SIG-M5 treated with dmso at 0.1 percent for 504 hours (cell line): Measurements from ENCODE around the gene TERB1.

Source experiments
- DNase-seq: peaks from one replicate; lab custom pipeline; 2025; ENCODE audit not compliant: unreplicated experiment; lab: John Stamatoyannopoulos, UW

TERB1 gene

DNA sequence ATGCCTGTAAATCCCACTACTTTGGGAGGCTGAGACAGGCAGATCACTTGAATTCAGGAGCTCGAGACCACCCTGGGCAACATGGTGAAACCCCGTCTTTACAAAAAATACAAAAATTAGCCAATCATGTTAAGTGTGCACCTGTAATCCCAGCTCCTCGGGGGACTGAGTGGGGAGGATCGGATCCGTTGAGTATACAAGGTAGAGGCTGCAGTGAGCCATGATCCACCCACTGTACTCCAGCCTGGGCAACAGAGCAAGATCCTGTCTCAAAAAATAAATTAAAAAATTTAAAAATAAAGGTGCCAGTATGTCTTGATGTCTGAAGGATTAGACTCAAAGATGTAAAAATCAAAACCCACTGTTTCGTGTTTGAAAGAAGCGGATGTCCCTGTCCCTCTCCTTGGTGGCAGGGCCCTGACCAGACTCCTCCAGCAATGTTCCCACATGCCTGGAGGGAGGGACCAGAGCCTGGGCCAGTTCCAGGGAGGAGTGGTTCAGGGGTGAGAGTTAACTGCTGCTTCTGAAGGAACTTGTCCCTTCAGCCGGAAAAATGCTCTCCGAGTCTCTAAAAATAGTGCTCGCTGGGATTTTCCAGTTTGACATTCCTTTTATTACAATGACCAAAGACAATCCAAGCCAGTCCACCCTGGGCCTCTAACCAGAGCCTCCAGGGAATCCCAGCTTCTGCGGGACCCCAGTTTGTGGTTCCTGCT, 95.4 kb downstream of the TERB1 start:
- DNase-seq, result no peak
